HL-60 (cell line): ENCODE data around the gene KIAA0930.

ENCODE experiments used
- GABPA ChIP-seq: IDR thresholded peaks from 2 replicates; pipeline ENCODE4 v1.6.1; 2012; ENCODE audit warnings: low read depth
- POLR2AphosphoS5 ChIP-seq: IDR thresholded peaks from 2 replicates; pipeline ENCODE4 v1.6.1; 2012; ENCODE audit warnings: low read depth
- SPI1 ChIP-seq: IDR thresholded peaks from 2 replicates; pipeline ENCODE4 v1.6.1; 2012; ENCODE audit warnings: low read depth, mild to moderate bottlenecking, borderline replicate concordance
- TF ChIP-seq, protein P1 (sequence below): IDR thresholded peaks from one replicate; pipeline ENCODE4 v1.5.1; 2011; ENCODE audit warnings: low read length, control low read depth, inconsistent platforms; ENCODE audit not compliant: insufficient read depth
- TF ChIP-seq, protein P2 (sequence below): IDR thresholded peaks from 2 replicates; pipeline ENCODE4 v1.6.1; 2012; ENCODE audit warnings: low read depth; ENCODE audit not compliant: insufficient replicate concordance

DNA sequence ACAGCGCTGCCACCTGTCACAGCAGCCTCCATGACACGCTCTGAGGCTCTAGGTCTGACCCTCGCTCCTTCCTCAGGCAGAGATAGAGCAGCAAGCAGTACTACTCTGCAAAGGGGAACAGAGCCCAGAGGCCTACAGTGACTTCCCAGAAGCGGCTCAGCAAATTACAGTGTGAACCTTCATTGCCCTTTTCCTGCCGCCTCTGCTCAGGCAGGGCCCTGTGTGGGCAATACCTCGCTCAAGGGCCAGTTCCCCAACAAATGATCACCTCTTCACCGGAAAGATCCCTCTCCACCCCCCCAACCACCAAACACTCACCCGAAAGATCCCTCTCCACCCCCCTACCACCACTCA, 12.3 kb downstream of the KIAA0930 start:
- TF ChIP-seq POLR2AphosphoS5 (no peak), GABPA (no peak), SPI1 (no peak; the same call in 1 of the 2 replicates)
- TF ChIP-seq, protein P1, sequence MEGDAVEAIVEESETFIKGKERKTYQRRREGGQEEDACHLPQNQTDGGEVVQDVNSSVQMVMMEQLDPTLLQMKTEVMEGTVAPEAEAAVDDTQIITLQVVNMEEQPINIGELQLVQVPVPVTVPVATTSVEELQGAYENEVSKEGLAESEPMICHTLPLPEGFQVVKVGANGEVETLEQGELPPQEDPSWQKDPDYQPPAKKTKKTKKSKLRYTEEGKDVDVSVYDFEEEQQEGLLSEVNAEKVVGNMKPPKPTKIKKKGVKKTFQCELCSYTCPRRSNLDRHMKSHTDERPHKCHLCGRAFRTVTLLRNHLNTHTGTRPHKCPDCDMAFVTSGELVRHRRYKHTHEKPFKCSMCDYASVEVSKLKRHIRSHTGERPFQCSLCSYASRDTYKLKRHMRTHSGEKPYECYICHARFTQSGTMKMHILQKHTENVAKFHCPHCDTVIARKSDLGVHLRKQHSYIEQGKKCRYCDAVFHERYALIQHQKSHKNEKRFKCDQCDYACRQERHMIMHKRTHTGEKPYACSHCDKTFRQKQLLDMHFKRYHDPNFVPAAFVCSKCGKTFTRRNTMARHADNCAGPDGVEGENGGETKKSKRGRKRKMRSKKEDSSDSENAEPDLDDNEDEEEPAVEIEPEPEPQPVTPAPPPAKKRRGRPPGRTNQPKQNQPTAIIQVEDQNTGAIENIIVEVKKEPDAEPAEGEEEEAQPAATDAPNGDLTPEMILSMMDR: no peak
- TF ChIP-seq, protein P2, sequence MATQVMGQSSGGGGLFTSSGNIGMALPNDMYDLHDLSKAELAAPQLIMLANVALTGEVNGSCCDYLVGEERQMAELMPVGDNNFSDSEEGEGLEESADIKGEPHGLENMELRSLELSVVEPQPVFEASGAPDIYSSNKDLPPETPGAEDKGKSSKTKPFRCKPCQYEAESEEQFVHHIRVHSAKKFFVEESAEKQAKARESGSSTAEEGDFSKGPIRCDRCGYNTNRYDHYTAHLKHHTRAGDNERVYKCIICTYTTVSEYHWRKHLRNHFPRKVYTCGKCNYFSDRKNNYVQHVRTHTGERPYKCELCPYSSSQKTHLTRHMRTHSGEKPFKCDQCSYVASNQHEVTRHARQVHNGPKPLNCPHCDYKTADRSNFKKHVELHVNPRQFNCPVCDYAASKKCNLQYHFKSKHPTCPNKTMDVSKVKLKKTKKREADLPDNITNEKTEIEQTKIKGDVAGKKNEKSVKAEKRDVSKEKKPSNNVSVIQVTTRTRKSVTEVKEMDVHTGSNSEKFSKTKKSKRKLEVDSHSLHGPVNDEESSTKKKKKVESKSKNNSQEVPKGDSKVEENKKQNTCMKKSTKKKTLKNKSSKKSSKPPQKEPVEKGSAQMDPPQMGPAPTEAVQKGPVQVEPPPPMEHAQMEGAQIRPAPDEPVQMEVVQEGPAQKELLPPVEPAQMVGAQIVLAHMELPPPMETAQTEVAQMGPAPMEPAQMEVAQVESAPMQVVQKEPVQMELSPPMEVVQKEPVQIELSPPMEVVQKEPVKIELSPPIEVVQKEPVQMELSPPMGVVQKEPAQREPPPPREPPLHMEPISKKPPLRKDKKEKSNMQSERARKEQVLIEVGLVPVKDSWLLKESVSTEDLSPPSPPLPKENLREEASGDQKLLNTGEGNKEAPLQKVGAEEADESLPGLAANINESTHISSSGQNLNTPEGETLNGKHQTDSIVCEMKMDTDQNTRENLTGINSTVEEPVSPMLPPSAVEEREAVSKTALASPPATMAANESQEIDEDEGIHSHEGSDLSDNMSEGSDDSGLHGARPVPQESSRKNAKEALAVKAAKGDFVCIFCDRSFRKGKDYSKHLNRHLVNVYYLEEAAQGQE: no peak
